A549 (cell line): ENCODE data around the gene PALLD. TPM values are rescaled to one million over a fixed set of nuclear protein-coding genes. Genes with fewer than 3 reads are reported as not detected.

Experiments used
- ATAC-seq, 2 experiments: fragments of 200-7000 bp in 1 of 2; fragments of >200 bp in 1 of 2; cut with Nextera tagmentation in 1 of 2; cut with Tn5 transposase in 1 of 2; 3 replicates each; pipeline versions ENCODE4 v1.8.0 to v1.9.1; 2018 to 2020; ENCODE audit warnings: mild to moderate bottlenecking in 1 of 2, moderate library complexity in 1 of 2
- CTCF ChIA-PET: fragments of 300-600 bp; sonication (Branson Sonifier 250); formaldehyde crosslinking; extraction: SDS; loops from one replicate; lab custom pipeline; 2021; ENCODE audit warnings: antibody characterized with exemption, inconsistent platforms; lab: Yijun Ruan, JAX
- POLR2A ChIA-PET: fragments of 350-600 bp; formaldehyde crosslinking; extraction: SDS; loops from one replicate; lab custom pipeline; 2021; ENCODE audit warnings: antibody characterized with exemption, inconsistent platforms; lab: Yijun Ruan, JAX
- DNase-seq, 2 experiments: peaks; one replicate each; pipeline versions ENCODE4 v3.0.0 to v3.0.0-alpha.2; 2011 to 2016; ENCODE audit warnings: low read depth in 1 of 2, low spot score in 1 of 2
- FAIRE-seq: peaks from 2 replicates; lab custom pipeline; 2011; peaks lifted over from hg19 to GRCh38; lab: Jason Lieb, UNC
- H3K27ac ChIP-seq, 2 experiments: fragments of >200 bp; sonication (Bioruptor Twin); formaldehyde crosslinking; 3 replicates each; pipeline ENCODE4 v1.5.1; 2016 to 2017
- H3K4me1 ChIP-seq: fragments of >200 bp; sonication (Bioruptor Twin); formaldehyde crosslinking; 3 replicates; pipeline ENCODE4 v1.6.1; 2016
- H3K4me2 ChIP-seq: fragments of >200 bp; sonication (Bioruptor Twin); formaldehyde crosslinking; 3 replicates; pipeline ENCODE4 v1.6.1; 2016
- H3K4me3 ChIP-seq: fragments of >200 bp; sonication (Bioruptor Twin); formaldehyde crosslinking; 3 replicates; pipeline ENCODE4 v1.5.1; 2016
- H3K9me3 ChIP-seq: fragments of >200 bp; sonication (Bioruptor Twin); formaldehyde crosslinking; 3 replicates; pipeline ENCODE4 v1.6.1; 2016
- BHLHE40 ChIP-seq: IDR thresholded peaks from 2 replicates; pipeline ENCODE4 v1.6.1; 2012; ENCODE audit warnings: low read depth, low read length, inconsistent platforms
- CEBPB ChIP-seq, 2 experiments: fragments of >200 bp in 1 of 2; sonication (Bioruptor Twin) in 1 of 2; formaldehyde crosslinking in 1 of 2; IDR thresholded peaks; 2 replicates each; pipeline ENCODE4 v1.6.1; 2012 to 2016
- CTCF ChIP-seq: fragments of >200 bp; sonication (Bioruptor Twin); formaldehyde crosslinking; IDR thresholded peaks from 3 replicates; pipeline ENCODE4 v1.5.1; 2016
- HEYL ChIP-seq: fragments of 250-450 bp; sonication (Bioruptor Pico); IDR thresholded peaks from 2 replicates; pipeline ENCODE4 v1.8.0; 2021; ENCODE audit warnings: mild to moderate bottlenecking, moderate library complexity
- HOXB13 ChIP-seq: fragments of 250-450 bp; sonication (Bioruptor Pico); IDR thresholded peaks from 2 replicates; pipeline ENCODE4 v1.5.0; 2020; ENCODE audit warnings: low read depth, mild to moderate bottlenecking, moderate library complexity
- JUN ChIP-seq, 2 experiments: fragments of >200 bp; sonication (Bioruptor Twin); formaldehyde crosslinking; IDR thresholded peaks; 2 replicates in 1 of 2; 3 replicates in 1 of 2; pipeline ENCODE4 v1.6.1; 2016 to 2017
- MAFK ChIP-seq: fragments of 450-650 bp; IDR thresholded peaks from 2 replicates; pipeline ENCODE4 v1.6.1; 2014; ENCODE audit not compliant: partially characterized antibody
- MAX ChIP-seq: IDR thresholded peaks from 2 replicates; pipeline ENCODE4 v1.6.1; 2012
- RAD21 ChIP-seq, 2 experiments: fragments of >200 bp in 1 of 2; sonication (Bioruptor Twin) in 1 of 2; formaldehyde crosslinking in 1 of 2; IDR thresholded peaks in 1 of 2; conservative IDR thresholded peaks in 1 of 2; 2 replicates in 1 of 2; 3 replicates in 1 of 2; pipeline ENCODE4 v1.6.1; 2012 to 2018; ENCODE audit warnings: inconsistent platforms in 1 of 2
- REST ChIP-seq: fragments of 200-600 bp; sonication (generic); IDR thresholded peaks from 2 replicates; pipeline ENCODE4 v1.6.1; 2016; ENCODE audit warnings: antibody characterized with exemption, mild to moderate bottlenecking, moderate library complexity
- RFX5 ChIP-seq: fragments of 450-650 bp; IDR thresholded peaks from 2 replicates; pipeline ENCODE4 v1.7.1; 2014; ENCODE audit warnings: antibody characterized with exemption, mild to moderate bottlenecking, moderate library complexity
- RNF2 ChIP-seq: fragments of 200-600 bp; sonication (generic); IDR thresholded peaks from 2 replicates; pipeline ENCODE4 v1.6.1; 2016; ENCODE audit warnings: low read depth, mild to moderate bottlenecking, antibody characterized with exemption, moderate library complexity, borderline replicate concordance
- SREBF2 ChIP-seq: fragments of 450-650 bp; IDR thresholded peaks from 2 replicates; pipeline ENCODE4 v1.6.1; 2014; ENCODE audit warnings: mild to moderate bottlenecking, moderate library complexity
- TFCP2L1 ChIP-seq: fragments of 250-450 bp; sonication (Bioruptor Pico); IDR thresholded peaks from 2 replicates; pipeline ENCODE4 v1.5.0; 2021; ENCODE audit warnings: mild to moderate bottlenecking
- ZC3H11A ChIP-seq: fragments of 450-650 bp; IDR thresholded peaks from 2 replicates; pipeline ENCODE4 v1.6.1; 2014; ENCODE audit warnings: antibody characterized with exemption, mild to moderate bottlenecking
- WGBS: methylation state at CpG from one replicate; pipeline ENCODE4 v1.1.6; 2017; ENCODE audit errors: missing lambda C conversion rate; 5-methylcytosine and 5-hydroxymethylcytosine counted together
- polyA plus RNA-seq, 4 experiments: library from polyadenylated mRNA; depleted of rRNA in 3 of 4; stranded (reverse); fragments of >200 nt; fragmentation: RNase III in 1 of 4; extraction: RNeasy Plus Mini Kit Qiagen cat#74134 plus additional on column Dnase treatment in 1 of 4; gene quantifications; 2 replicates in 3 of 4; 3 replicates in 1 of 4; pipeline ENCODE4 v1.2.3, GENCODE V29; 2011 to 2017

Gene PALLD
- polyA plus RNA-seq, 2 of the 4 experiments (the other 2 are of a cell fraction): 88.8 to 113 TPM

GRCh38 chr4:168885400-168885799 lies 388.5 kb downstream of the PALLD start:
- no peak for DNase-seq
- POLR2A ChIA-PET: no interaction called here
- peaks cover 45% of the 10 kb centered on the region for H3K4me1 ChIP-seq
- no peak for FAIRE-seq
- no peak overlapping the region for H3K4me2 ChIP-seq
- H3K9me3 ChIP-seq: peaks cover 8% of the 10 kb centered on the region; the same call in 2 of the 3 replicates
- ATAC-seq: no peak
- WGBS: 82% methylated on average over 2 of the region's 2 CpGs
- peak overlapping the region in 1 of 2 experiments; percentile 48; a peak in 2 of 6 replicates for H3K27ac ChIP-seq
- TF ChIP-seq RAD21 (conservative IDR thresholded peaks at IDR 0.05 in 1 of 2, IDR thresholded peaks at IDR 0.05 in 1 of 2) (no peak), HEYL (CRISPR knock-in tag) (no peak), BHLHE40 (no peak), TFCP2L1 (no peak), JUN (IDR thresholded peaks at IDR 0.05) (no peak), SREBF2 (no peak), MAFK (no peak)
- TF ChIP-seq, all 56 proteins: peak for 0
- no peak overlapping the region for H3K4me3 ChIP-seq
- CTCF ChIA-PET: no interaction called here

GRCh38 chr4:168886351-168886750 lies 389.5 kb downstream of the PALLD start:
- DNase-seq: peak in 1 of 2 experiments; percentile 25
- ChIA-PET POLR2A (no interaction called here), CTCF (interaction anchor here (0.6 kb wide), 1 partner anchor 16 kb away, joined by 3 read pairs; no protein-coding TSS in a partner anchor)
- no peak for FAIRE-seq
- TF ChIP-seq REST: no peak
- no peak for TF ChIP-seq RNF2
- no peak for TF ChIP-seq RFX5
- no peak for TF ChIP-seq SREBF2
- no peak for TF ChIP-seq CEBPB (IDR thresholded peaks at IDR 0.05)
- TF ChIP-seq MAX: no peak
- TF ChIP-seq ZC3H11A: no peak
- TF ChIP-seq CTCF: no peak
- Histone ChIP-seq H3K4me2 (peak overlapping the region; percentile 31; the same call in 2 of the 3 replicates), H3K4me1 (peaks cover 45% of the 10 kb centered on the region), H3K4me3 (no peak overlapping the region), H3K9me3 (peaks cover 8% of the 10 kb centered on the region; the same call in 2 of the 3 replicates), H3K27ac (peak overlapping the region; percentile 29 to 73; a peak in 2 of 6 replicates)
- peak in 1 of 2 experiments; percentile 67; a peak in 2 of 6 replicates for ATAC-seq

- CTCF ChIA-PET: interaction anchor here (0.7 kb wide), 1 partner anchor 401 kb away, joined by 3 read pairs; no protein-coding TSS in a partner anchor
- DNase-seq: no peak
- Histone ChIP-seq H3K9me3 (peaks cover under 1% of the 10 kb centered on the region; the same call in 2 of the 3 replicates), H3K4me2 (no peak overlapping the region), H3K27ac (peak overlapping the region in 1 of 2 experiments; percentile 30; a peak in 2 of 6 replicates), H3K4me1 (peaks cover 42% of the 10 kb centered on the region)
- ATAC-seq: no peak
- FAIRE-seq: no peak
- POLR2A ChIA-PET: no interaction called here
- WGBS: 88% methylated on average over 1 of the region's 1 CpG
- TF ChIP-seq MAFK: no peak
- TF ChIP-seq HOXB13 (CRISPR knock-in tag): no peak
- TF ChIP-seq, all 56 proteins: peak for 0
- H3K4me3 ChIP-seq: no peak overlapping the region
Observed at GRCh38 chr4:168887809-168888208, 391.0 kb downstream of the PALLD start.
